WTC11 (cell line): ENCODE data around the gene DOK3. TPM values are rescaled to one million over a fixed set of nuclear protein-coding genes. Genes with fewer than 3 reads are reported as not detected.
A peak's percentile ranks its signal among the peaks of the same experiment; 100 is the strongest.

ENCODE experiments used
- ATAC-seq: fragments of 200-7000 bp; cut with Tn5 transposase; 2 replicates; pipeline ENCODE4 v1.10.0; 2021; ENCODE audit warnings: mild to moderate bottlenecking, moderate library complexity
- CTCF ChIA-PET: fragments of 300-600 bp; sonication (Branson Sonifier 250); formaldehyde crosslinking; loops from one replicate; lab custom pipeline; 2021; ENCODE audit warnings: antibody characterized with exemption; lab: Charles Lee
- POLR2A ChIA-PET: fragments of 350-600 bp; sonication (Branson Sonifier 250); formaldehyde crosslinking; loops from one replicate; lab custom pipeline; 2021; ENCODE audit warnings: antibody characterized with exemption; lab: Charles Lee
- DNase-seq: peaks from one replicate; pipeline ENCODE4 v3.0.0; 2021; ENCODE audit warnings: low spot score
- H3K27ac Mint-ChIP-seq: 2 replicates; pipeline ENCODE4 v1.8.0; 2021; ENCODE audit warnings: mixed read lengths
- H3K27me3 Mint-ChIP-seq: 2 replicates; pipeline ENCODE4 v1.8.0; 2021; ENCODE audit warnings: low read depth, mild to moderate bottlenecking, moderate library complexity, mixed read lengths
- H3K36me3 Mint-ChIP-seq: 2 replicates; pipeline ENCODE4 v1.8.0; 2021; ENCODE audit warnings: mixed read lengths
- H3K4me1 Mint-ChIP-seq: 2 replicates; pipeline ENCODE4 v1.8.0; 2022; ENCODE audit warnings: mixed read lengths
- H3K4me3 Mint-ChIP-seq: 2 replicates; pipeline ENCODE4 v1.8.0; 2021; ENCODE audit warnings: mild to moderate bottlenecking, moderate library complexity, mixed read lengths
- H3K9me3 Mint-ChIP-seq: 2 replicates; pipeline ENCODE4 v1.8.0; 2021; ENCODE audit warnings: mixed read lengths
- ARID4B ChIP-seq: sonication (generic); formaldehyde crosslinking; IDR thresholded peaks from 2 replicates; pipeline ENCODE4 v1.8.0; 2023; ENCODE audit warnings: missing genetic modification reagents, mild to moderate bottlenecking, borderline replicate concordance
- CREM ChIP-seq: sonication (generic); formaldehyde crosslinking; IDR thresholded peaks from 2 replicates; pipeline ENCODE4 v1.8.1; 2022; ENCODE audit warnings: mild to moderate bottlenecking, missing genetic modification reagents, moderate library complexity
- ELF4 ChIP-seq: sonication (generic); formaldehyde crosslinking; IDR thresholded peaks from 2 replicates; pipeline ENCODE4 v1.8.1; 2022; ENCODE audit warnings: low read depth, mild to moderate bottlenecking, moderate library complexity, missing genetic modification reagents
- ESRRA ChIP-seq: sonication (generic); formaldehyde crosslinking; IDR thresholded peaks from 2 replicates; pipeline ENCODE4 v1.8.1; 2022; ENCODE audit warnings: mild to moderate bottlenecking, missing genetic modification reagents, borderline replicate concordance
- GABPB1 ChIP-seq: sonication (generic); formaldehyde crosslinking; IDR thresholded peaks from 2 replicates; pipeline ENCODE4 v1.8.1; 2023; ENCODE audit warnings: mild to moderate bottlenecking, missing genetic modification reagents
- GRHL2 ChIP-seq: fragments of 250-450 bp; sonication (Bioruptor Pico); IDR thresholded peaks from 2 replicates; pipeline ENCODE4 v1.8.0; 2022; ENCODE audit warnings: mild to moderate bottlenecking, moderate library complexity; ENCODE audit not compliant: insufficient replicate concordance, severe bottlenecking
- IRF2 ChIP-seq: sonication (generic); formaldehyde crosslinking; IDR thresholded peaks from 2 replicates; pipeline ENCODE4 v1.8.0; 2022; ENCODE audit warnings: low read depth, missing genetic modification reagents, borderline replicate concordance
- MXD4 ChIP-seq: fragments of 250-450 bp; sonication (Bioruptor Pico); IDR thresholded peaks from 2 replicates; pipeline ENCODE4 v1.8.0; 2021; ENCODE audit warnings: mild to moderate bottlenecking, moderate library complexity, borderline replicate concordance
- NFATC4 ChIP-seq: fragments of 250-450 bp; sonication (Bioruptor Pico); IDR thresholded peaks from 2 replicates; pipeline ENCODE4 v1.9.0; 2021; ENCODE audit warnings: mild to moderate bottlenecking
- NFYB ChIP-seq: sonication (generic); formaldehyde crosslinking; conservative IDR thresholded peaks from 2 replicates; pipeline ENCODE4 v1.8.0; 2022; ENCODE audit warnings: low read depth, missing genetic modification reagents
- NR2C2 ChIP-seq: sonication (generic); formaldehyde crosslinking; IDR thresholded peaks from 2 replicates; pipeline ENCODE4 v1.8.0; 2022; ENCODE audit warnings: mild to moderate bottlenecking, missing genetic modification reagents
- USF1 ChIP-seq: sonication (generic); formaldehyde crosslinking; IDR thresholded peaks from 2 replicates; pipeline ENCODE4 v1.8.0; 2022; ENCODE audit warnings: mild to moderate bottlenecking, missing genetic modification reagents
- ZNF317 ChIP-seq: sonication (generic); formaldehyde crosslinking; IDR thresholded peaks from 2 replicates; pipeline ENCODE4 v1.8.1; 2023; ENCODE audit warnings: low read depth, mild to moderate bottlenecking, moderate library complexity, missing genetic modification reagents, borderline replicate concordance
- ZNF512 ChIP-seq: sonication (generic); formaldehyde crosslinking; IDR thresholded peaks from 2 replicates; pipeline ENCODE4 v1.8.1; 2022; ENCODE audit warnings: missing genetic modification reagents, borderline replicate concordance
- total RNA-seq: library from RNA; stranded (reverse); gene quantifications from 3 replicates; pipeline ENCODE4 v1.2.3, GENCODE V29; 2021
- TF ChIP-seq, protein P1 (sequence below): sonication (generic); formaldehyde crosslinking; IDR thresholded peaks from 2 replicates; pipeline ENCODE4 v1.8.1; 2022; ENCODE audit warnings: low read depth, mild to moderate bottlenecking, moderate library complexity, missing genetic modification reagents, borderline replicate concordance
- TF ChIP-seq, protein P2 (sequence below): sonication (generic); formaldehyde crosslinking; IDR thresholded peaks from 2 replicates; pipeline ENCODE4 v1.8.1; 2022; ENCODE audit warnings: low read depth, missing genetic modification reagents, borderline replicate concordance
- TF ChIP-seq, protein P3 (sequence below): sonication (generic); formaldehyde crosslinking; IDR thresholded peaks from 2 replicates; pipeline ENCODE4 v1.8.0; 2022; ENCODE audit warnings: mild to moderate bottlenecking, missing genetic modification reagents

Gene DOK3
- total RNA-seq, 1 experiment from 2014 or later = 9.9 TPM

- no peak for TF ChIP-seq ZNF317
- no peak for TF ChIP-seq CREM (CRISPR knock-in tag)
- TF ChIP-seq ESRRA (CRISPR knock-in tag) = no peak
- no peak for TF ChIP-seq IRF2 (CRISPR knock-in tag)
- TF ChIP-seq ARID4B (CRISPR knock-in tag) = 0 out of 2 replicates have a peak, but pooled peaks have one; percentile 16
- TF ChIP-seq USF1 (CRISPR knock-in tag) = 0 out of 2 replicates have a peak, but pooled peaks have one; percentile 31
- no peak for TF ChIP-seq NR2C2 (CRISPR knock-in tag)
These were observed 12.2 kb downstream of the DOK3 start, which contains the start of gene PDLIM7 (continued) for GRCh38 chr5:177497292-177498012.

- CTCF ChIA-PET = interaction anchor here (0.6 to 11.2 kb wide), 24 partner anchors 8 to 491 kb away, joined by 3 to 230 read pairs (median 5); partner anchors contain the start of genes DBN1, DDX41, DOK3 and GRK6
- TF ChIP-seq ZNF512 (CRISPR knock-in tag) (no peak), GRHL2 (no peak), NFYB (CRISPR knock-in tag) (no peak), NFATC4 (CRISPR knock-in tag) (peak; percentile 84), GABPB1 (CRISPR knock-in tag) (no peak), ELF4 (CRISPR knock-in tag) (no peak), ARID4B (CRISPR knock-in tag) (no peak), MXD4 (CRISPR knock-in tag) (no peak)
- TF ChIP-seq, protein P1, sequence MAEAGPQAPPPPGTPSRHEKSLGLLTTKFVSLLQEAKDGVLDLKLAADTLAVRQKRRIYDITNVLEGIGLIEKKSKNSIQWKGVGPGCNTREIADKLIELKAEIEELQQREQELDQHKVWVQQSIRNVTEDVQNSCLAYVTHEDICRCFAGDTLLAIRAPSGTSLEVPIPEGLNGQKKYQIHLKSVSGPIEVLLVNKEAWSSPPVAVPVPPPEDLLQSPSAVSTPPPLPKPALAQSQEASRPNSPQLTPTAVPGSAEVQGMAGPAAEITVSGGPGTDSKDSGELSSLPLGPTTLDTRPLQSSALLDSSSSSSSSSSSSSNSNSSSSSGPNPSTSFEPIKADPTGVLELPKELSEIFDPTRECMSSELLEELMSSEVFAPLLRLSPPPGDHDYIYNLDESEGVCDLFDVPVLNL (CRISPR knock-in tag) = no peak
- TF ChIP-seq, protein P2, sequence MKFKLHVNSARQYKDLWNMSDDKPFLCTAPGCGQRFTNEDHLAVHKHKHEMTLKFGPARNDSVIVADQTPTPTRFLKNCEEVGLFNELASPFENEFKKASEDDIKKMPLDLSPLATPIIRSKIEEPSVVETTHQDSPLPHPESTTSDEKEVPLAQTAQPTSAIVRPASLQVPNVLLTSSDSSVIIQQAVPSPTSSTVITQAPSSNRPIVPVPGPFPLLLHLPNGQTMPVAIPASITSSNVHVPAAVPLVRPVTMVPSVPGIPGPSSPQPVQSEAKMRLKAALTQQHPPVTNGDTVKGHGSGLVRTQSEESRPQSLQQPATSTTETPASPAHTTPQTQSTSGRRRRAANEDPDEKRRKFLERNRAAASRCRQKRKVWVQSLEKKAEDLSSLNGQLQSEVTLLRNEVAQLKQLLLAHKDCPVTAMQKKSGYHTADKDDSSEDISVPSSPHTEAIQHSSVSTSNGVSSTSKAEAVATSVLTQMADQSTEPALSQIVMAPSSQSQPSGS (CRISPR knock-in tag) = no peak
- TF ChIP-seq, protein P3, sequence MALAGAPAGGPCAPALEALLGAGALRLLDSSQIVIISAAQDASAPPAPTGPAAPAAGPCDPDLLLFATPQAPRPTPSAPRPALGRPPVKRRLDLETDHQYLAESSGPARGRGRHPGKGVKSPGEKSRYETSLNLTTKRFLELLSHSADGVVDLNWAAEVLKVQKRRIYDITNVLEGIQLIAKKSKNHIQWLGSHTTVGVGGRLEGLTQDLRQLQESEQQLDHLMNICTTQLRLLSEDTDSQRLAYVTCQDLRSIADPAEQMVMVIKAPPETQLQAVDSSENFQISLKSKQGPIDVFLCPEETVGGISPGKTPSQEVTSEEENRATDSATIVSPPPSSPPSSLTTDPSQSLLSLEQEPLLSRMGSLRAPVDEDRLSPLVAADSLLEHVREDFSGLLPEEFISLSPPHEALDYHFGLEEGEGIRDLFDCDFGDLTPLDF (CRISPR knock-in tag) = no peak
These were observed 12.8 kb downstream of the DOK3 start for GRCh38 chr5:177496727-177497291.

More at GRCh38 chr5:177496727-177497291, 12.8 kb downstream of the DOK3 start:
- peak; percentile 50 for ATAC-seq
- POLR2A ChIA-PET = interaction anchor here (0.6 to 3.9 kb wide), 18 partner anchors 8 to 194 kb away, joined by 3 to 53 read pairs (median 5); partner anchors contain the start of genes DBN1, DDX41, DOK3 and GRK6
- Mint-ChIP-seq H3K27ac (peak overlapping the region; percentile 92; the same call in 1 of the 2 replicates), H3K4me3 (peak overlapping the region; percentile 75), H3K9me3 (no peaks in the 10 kb centered on the region), H3K4me1 (peaks cover 37% of the 10 kb centered on the region), H3K27me3 (peaks cover 31% of the 10 kb centered on the region), H3K36me3 (peaks cover 12% of the 10 kb centered on the region)
- peak; percentile 88 for DNase-seq
